ENCODE results near the gene ULBP3.

The ULBP3 gene

GRCh38 chr6:150043501-150044412 is 25.2 kb downstream of the ULBP3 start:
- TF ChIP-seq CTCF (IDR thresholded peaks at IDR 0.05) (no peak), ZFX (IDR thresholded peaks at IDR 0.05; ENCODE audit: borderline replicate concordance) (no peak)
- H3K27ac ChIP-seq, result no peak overlapping the region

- no peak overlapping the region for H3K27ac ChIP-seq
- no peak for TF ChIP-seq ZFX (IDR thresholded peaks at IDR 0.05; ENCODE audit: borderline replicate concordance)
- TF ChIP-seq CTCF (IDR thresholded peaks at IDR 0.05), result no peak
Observed at GRCh38 chr6:150043096-150043495, 25.8 kb downstream of the ULBP3 start.

GRCh38 chr6:150038202-150039062 is 30.5 kb downstream of the ULBP3 start:
- H3K27ac ChIP-seq, result no peak overlapping the region
- TF ChIP-seq CTCF (IDR thresholded peaks at IDR 0.05), result no peak
- no peak for TF ChIP-seq ZFX (IDR thresholded peaks at IDR 0.05; ENCODE audit: borderline replicate concordance)

GRCh38 chr6:150037526-150038201 is 31.3 kb downstream of the ULBP3 start:
- H3K27ac ChIP-seq, result no peak overlapping the region
- TF ChIP-seq ZFX (IDR thresholded peaks at IDR 0.05; ENCODE audit: borderline replicate concordance) (no peak), CTCF (IDR thresholded peaks at IDR 0.05) (no peak)

- H3K27ac ChIP-seq, result no peak overlapping the region
- TF ChIP-seq CTCF (IDR thresholded peaks at IDR 0.05), result no peak
- no peak for TF ChIP-seq ZFX (IDR thresholded peaks at IDR 0.05; ENCODE audit: borderline replicate concordance)
Observed at GRCh38 chr6:150036081-150036480, 32.8 kb downstream of the ULBP3 start.

- TF ChIP-seq CTCF (IDR thresholded peaks at IDR 0.05) (no peak), ZFX (IDR thresholded peaks at IDR 0.05; ENCODE audit: borderline replicate concordance) (no peak)
- no peak overlapping the region for H3K27ac ChIP-seq
Observed at GRCh38 chr6:150033207-150033771, 35.6 kb downstream of the ULBP3 start.

Measured in 22Rv1 (cell line).